Measurements from ENCODE around the gene MSMP. TPM values are rescaled to one million over a fixed set of nuclear protein-coding genes. Genes with fewer than 3 reads are reported as not detected.

Gene MSMP
- total RNA-seq, 1 donor, result not detected

DNA sequence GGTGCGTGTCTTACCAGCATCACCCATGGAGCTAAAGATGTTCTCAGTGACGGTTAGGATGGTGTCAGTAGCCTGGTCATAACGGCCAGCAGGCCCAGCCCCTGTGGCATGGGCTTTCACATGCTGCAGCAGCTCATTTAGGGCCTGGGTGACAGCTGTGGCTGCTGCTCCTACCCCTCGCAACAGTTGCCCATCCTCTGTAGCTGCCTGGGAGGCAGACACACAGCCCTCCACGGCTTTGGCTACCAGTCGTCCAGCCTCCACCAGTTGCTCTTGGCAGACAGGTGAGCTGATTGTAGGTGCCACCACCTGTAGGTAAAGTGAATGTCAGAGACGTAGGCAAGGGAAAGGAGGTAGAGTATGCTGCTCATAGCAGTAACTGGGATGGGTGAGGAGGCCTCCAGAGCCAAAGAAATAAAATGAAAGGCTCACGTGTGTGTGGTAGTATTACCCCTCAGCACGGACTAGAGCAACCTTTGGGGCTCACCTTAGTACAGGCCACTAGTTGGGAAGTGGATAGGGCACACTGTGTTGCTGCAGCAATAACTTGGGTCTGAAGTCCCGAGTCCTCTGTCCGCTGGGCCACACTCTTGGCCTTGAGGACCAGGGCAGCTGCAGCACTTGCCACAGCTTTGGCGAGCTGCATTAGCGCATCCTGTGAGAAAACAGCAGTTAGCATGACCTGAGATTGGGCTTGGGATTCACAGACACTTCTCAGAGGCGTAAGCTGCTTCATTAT lies 36.8 kb downstream of the MSMP start:
- no peak overlapping the region for H3K4me3 ChIP-seq (ENCODE audit: low read depth, low read length)
- DNase-seq (ENCODE audit: low read depth), result no peak

DNA sequence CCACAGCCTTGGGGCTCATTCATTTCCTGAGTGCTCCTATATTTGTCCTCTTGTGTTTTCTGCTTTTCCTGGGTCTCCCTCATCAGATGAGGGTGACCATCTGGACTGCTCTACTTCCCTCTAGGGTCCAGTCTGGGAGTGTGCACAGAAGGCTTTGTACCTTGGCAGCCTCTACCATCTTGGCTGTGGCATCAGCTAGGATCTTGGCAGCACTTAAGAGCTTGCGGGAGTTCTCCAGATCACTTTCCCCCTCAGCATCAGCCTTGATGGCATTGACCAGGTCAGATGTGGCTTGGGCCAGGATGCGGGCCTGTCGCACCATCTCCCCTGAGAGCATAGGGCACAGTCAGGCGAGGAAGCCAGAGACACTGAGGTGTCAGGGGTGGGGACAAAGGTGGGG lies 37.8 kb downstream of the MSMP start:
- DNase-seq (ENCODE audit: low read depth), result no peak
- TF ChIP-seq CTCF (IDR thresholded peaks at IDR 0.05; ENCODE audit: insufficient read depth, low read length), result no peak
- H3K4me3 ChIP-seq (ENCODE audit: low read depth, low read length), result no peak overlapping the region

More for the DNA sequence above, 36.8 kb downstream of the MSMP start:
- no peak for TF ChIP-seq CTCF (IDR thresholded peaks at IDR 0.05; ENCODE audit: insufficient read depth, low read length)

- no peak overlapping the region for H3K4me3 ChIP-seq (ENCODE audit: low read depth, low read length)
- DNase-seq (ENCODE audit: low read depth), result no peak
- TF ChIP-seq CTCF (IDR thresholded peaks at IDR 0.05; ENCODE audit: insufficient read depth, low read length), result no peak
Measured at GRCh38 chr9:35714579-35715252, 39.4 kb downstream of the MSMP start.

GRCh38 chr9:35714123-35714522 lies 40.0 kb downstream of the MSMP start:
- DNase-seq (ENCODE audit: low read depth), result no peak
- no peak for TF ChIP-seq CTCF (IDR thresholded peaks at IDR 0.05; ENCODE audit: insufficient read depth, low read length)
- no peak overlapping the region for H3K4me3 ChIP-seq (ENCODE audit: low read depth, low read length)

GRCh38 chr9:35713578-35713977 lies 40.5 kb downstream of the MSMP start:
- DNase-seq (ENCODE audit: low read depth), result no peak
- TF ChIP-seq CTCF (IDR thresholded peaks at IDR 0.05; ENCODE audit: insufficient read depth, low read length), result no peak
- H3K4me3 ChIP-seq (ENCODE audit: low read depth, low read length), result no peak overlapping the region

GRCh38 chr9:35712762-35713400 lies 41.2 kb downstream of the MSMP start:
- DNase-seq (ENCODE audit: low read depth), result no peak
- no peak for TF ChIP-seq CTCF (IDR thresholded peaks at IDR 0.05; ENCODE audit: insufficient read depth, low read length)
- H3K4me3 ChIP-seq (ENCODE audit: low read depth, low read length), result no peak overlapping the region

All from fibroblast of the aortic adventitia (primary cell).